ENCODE results near the gene CACNA1D. TPM values are rescaled to one million over a fixed set of nuclear protein-coding genes. Genes with fewer than 3 reads are reported as not detected.

CACNA1D gene
- total RNA-seq, 1 donor from 2014 or later, result 1.1 TPM

DNA sequence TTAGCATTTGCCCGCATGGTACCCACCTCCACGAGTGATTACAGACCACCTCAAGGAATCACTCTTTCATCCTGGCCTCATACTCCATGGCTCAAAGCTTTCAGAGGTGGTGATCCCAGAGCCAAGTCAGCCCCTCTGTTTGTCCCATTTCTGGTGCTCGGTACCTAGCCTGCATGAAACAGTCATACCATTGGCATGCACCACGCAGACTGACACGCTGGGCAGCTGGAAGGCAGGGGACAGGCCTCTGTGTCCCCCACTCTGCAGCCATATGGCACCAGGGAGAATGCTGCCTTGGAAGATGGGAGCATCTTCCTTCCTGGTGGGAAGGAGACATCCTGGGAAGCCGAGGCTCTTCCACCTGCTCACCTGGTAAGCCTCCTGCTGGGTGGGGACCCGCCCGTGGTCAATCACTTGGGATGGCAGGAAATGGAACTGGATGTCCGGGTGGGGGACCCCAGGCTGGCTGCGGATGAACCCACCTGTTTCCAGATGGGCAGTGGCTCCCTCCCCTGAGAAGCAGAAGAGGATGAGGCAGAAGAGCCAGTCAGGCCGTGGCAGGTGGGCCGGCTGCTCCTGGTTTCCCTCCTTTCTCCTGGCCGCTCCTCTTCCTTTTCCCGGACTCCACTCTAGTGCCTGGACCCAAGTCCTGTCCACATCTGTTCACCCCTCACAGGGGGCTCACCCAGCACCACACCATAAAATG lies 324.9 kb downstream of the CACNA1D start:
- Mint-ChIP-seq H3K27me3 (ENCODE audit: low read depth) (no peaks in the 10 kb centered on the region), H3K4me1 (no peaks in the 10 kb centered on the region), H3K36me3 (ENCODE audit: low read depth) (no peaks in the 10 kb centered on the region), H3K27ac (ENCODE audit: unreplicated experiment) (no peak overlapping the region), H3K4me3 (no peak overlapping the region), H3K9me3 (no peaks in the 10 kb centered on the region)
- TF ChIP-seq, protein P1, sequence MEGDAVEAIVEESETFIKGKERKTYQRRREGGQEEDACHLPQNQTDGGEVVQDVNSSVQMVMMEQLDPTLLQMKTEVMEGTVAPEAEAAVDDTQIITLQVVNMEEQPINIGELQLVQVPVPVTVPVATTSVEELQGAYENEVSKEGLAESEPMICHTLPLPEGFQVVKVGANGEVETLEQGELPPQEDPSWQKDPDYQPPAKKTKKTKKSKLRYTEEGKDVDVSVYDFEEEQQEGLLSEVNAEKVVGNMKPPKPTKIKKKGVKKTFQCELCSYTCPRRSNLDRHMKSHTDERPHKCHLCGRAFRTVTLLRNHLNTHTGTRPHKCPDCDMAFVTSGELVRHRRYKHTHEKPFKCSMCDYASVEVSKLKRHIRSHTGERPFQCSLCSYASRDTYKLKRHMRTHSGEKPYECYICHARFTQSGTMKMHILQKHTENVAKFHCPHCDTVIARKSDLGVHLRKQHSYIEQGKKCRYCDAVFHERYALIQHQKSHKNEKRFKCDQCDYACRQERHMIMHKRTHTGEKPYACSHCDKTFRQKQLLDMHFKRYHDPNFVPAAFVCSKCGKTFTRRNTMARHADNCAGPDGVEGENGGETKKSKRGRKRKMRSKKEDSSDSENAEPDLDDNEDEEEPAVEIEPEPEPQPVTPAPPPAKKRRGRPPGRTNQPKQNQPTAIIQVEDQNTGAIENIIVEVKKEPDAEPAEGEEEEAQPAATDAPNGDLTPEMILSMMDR (conservative IDR thresholded peaks at IDR 0.05), result no peak
- no peak for DNase-seq (ENCODE audit: low read depth, low spot score)

GRCh38 chr3:53820084-53820483 lies 325.7 kb downstream of the CACNA1D start:
- Mint-ChIP-seq H3K27ac (ENCODE audit: unreplicated experiment) (no peak overlapping the region), H3K36me3 (ENCODE audit: low read depth) (no peaks in the 10 kb centered on the region), H3K4me3 (no peak overlapping the region), H3K27me3 (ENCODE audit: low read depth) (no peaks in the 10 kb centered on the region), H3K4me1 (no peaks in the 10 kb centered on the region), H3K9me3 (no peaks in the 10 kb centered on the region)
- TF ChIP-seq, protein P1 (conservative IDR thresholded peaks at IDR 0.05), result no peak
- no peak for DNase-seq (ENCODE audit: low read depth, low spot score)

DNA sequence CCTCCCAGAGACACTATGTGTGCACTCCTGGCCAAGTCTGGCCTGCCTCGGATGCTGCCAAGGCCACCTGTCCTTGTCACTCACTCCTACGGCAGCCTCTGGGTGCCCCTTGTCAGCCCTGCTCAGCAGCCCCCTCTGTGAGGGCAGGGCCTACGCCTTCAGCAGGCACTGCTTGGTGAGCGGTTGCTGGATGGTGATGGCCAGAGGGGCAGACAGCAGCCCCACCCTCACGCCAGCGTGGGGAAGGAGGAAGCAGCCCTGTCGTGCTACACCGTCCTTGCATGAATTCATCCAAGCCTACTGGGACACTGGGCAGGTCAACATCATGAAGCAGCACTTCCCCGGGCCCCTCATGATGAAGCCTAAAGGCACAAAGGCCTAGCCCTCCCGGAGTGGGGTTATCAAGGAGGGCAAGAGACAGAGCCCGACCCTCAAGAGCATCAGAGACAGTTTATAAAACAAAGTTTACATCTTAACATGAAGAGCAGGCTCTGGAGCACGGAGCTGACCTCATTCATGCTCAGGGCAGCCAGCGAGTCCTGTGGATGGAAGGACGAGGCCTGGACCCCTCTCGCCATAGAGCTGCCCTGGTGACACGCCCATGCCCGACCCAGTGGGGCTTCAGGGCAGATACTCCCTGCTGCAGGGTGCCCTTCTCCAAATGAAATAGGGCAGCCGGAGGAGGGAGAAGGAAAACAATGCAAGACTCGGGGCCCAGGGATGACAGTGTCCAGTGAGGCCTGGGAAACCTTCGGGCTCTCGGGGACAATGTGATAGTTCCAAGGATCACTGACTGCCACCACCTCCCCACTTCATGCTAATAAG lies 326.6 kb downstream of the CACNA1D start:
- Mint-ChIP-seq H3K4me3 (no peak overlapping the region), H3K27me3 (ENCODE audit: low read depth) (no peaks in the 10 kb centered on the region), H3K4me1 (no peaks in the 10 kb centered on the region), H3K27ac (ENCODE audit: unreplicated experiment) (no peak overlapping the region), H3K9me3 (no peaks in the 10 kb centered on the region), H3K36me3 (ENCODE audit: low read depth) (no peaks in the 10 kb centered on the region)
- DNase-seq (ENCODE audit: low read depth, low spot score), result no peak
- TF ChIP-seq, protein P1 (conservative IDR thresholded peaks at IDR 0.05), result no peak

- peak overlapping the region; percentile 75 for H3K27ac Mint-ChIP-seq (ENCODE audit: unreplicated experiment)
- no peak overlapping the region for H3K4me3 Mint-ChIP-seq
- H3K36me3 Mint-ChIP-seq (ENCODE audit: low read depth), result no peaks in the 10 kb centered on the region
- TF ChIP-seq, protein P1 (conservative IDR thresholded peaks at IDR 0.05), result no peak
- H3K9me3 Mint-ChIP-seq, result no peaks in the 10 kb centered on the region
- DNase-seq (ENCODE audit: low read depth, low spot score), result no peak
- H3K4me1 Mint-ChIP-seq, result no peaks in the 10 kb centered on the region
- no peaks in the 10 kb centered on the region for H3K27me3 Mint-ChIP-seq (ENCODE audit: low read depth)
Observed at GRCh38 chr3:53821631-53822121, 327.3 kb downstream of the CACNA1D start.

- Mint-ChIP-seq H3K36me3 (ENCODE audit: low read depth) (no peaks in the 10 kb centered on the region), H3K9me3 (no peaks in the 10 kb centered on the region), H3K4me3 (no peak overlapping the region), H3K4me1 (no peaks in the 10 kb centered on the region), H3K27ac (ENCODE audit: unreplicated experiment) (no peak overlapping the region), H3K27me3 (ENCODE audit: low read depth) (no peaks in the 10 kb centered on the region)
- no peak for DNase-seq (ENCODE audit: low read depth, low spot score)
- TF ChIP-seq, protein P1 (conservative IDR thresholded peaks at IDR 0.05), result no peak
Observed at GRCh38 chr3:53822331-53822741, 327.9 kb downstream of the CACNA1D start.

Measured in neural crest cell (in vitro differentiated cells).